Activated B cell treated with CpG ODN at 0.5 μM for 24 hours (primary cell): Measurements from ENCODE around the gene FMO2. TPM values are rescaled to one million over a fixed set of nuclear protein-coding genes. Genes with fewer than 3 reads are reported as not detected.

Experiments used
- ATAC-seq: fragments of 200-7000 bp; cut with Tn5 transposase; one replicate; pipeline ENCODE4 v1.10.0; 2021; ENCODE audit warnings: low read depth, mild to moderate bottlenecking, moderate library complexity
- CTCF ChIA-PET: fragments of 350-600 bp; sonication (Branson Sonifier 250); formaldehyde crosslinking; loops from one replicate; lab custom pipeline; 2021; ENCODE audit warnings: antibody characterized with exemption; lab: Charles Lee
- POLR2A ChIA-PET: fragments of 350-600 bp; sonication (Branson Sonifier 250); formaldehyde crosslinking; loops from one replicate; lab custom pipeline; 2021; ENCODE audit warnings: antibody characterized with exemption; lab: Charles Lee
- DNase-seq: peaks from one replicate; pipeline ENCODE4 v3.0.0; 2022
- H3K27ac Mint-ChIP-seq: one replicate; pipeline ENCODE4 v1.8.0; 2020; ENCODE audit warnings: mixed read lengths
- H3K27me3 Mint-ChIP-seq: one replicate; pipeline ENCODE4 v1.8.0; 2021; ENCODE audit warnings: mixed read lengths
- H3K36me3 Mint-ChIP-seq: one replicate; pipeline ENCODE4 v1.8.0; 2021; ENCODE audit warnings: low read depth, mixed read lengths
- H3K4me1 Mint-ChIP-seq: one replicate; pipeline ENCODE4 v1.8.0; 2021; ENCODE audit warnings: mixed read lengths
- H3K4me3 Mint-ChIP-seq: one replicate; pipeline ENCODE4 v1.8.0; 2020; ENCODE audit warnings: mild to moderate bottlenecking, mixed read lengths
- H3K9me3 Mint-ChIP-seq: one replicate; pipeline ENCODE4 v1.8.0; 2020; ENCODE audit warnings: mixed read lengths
- CTCF ChIP-seq: fragments of 200-600 bp; IDR thresholded peaks from one replicate; pipeline ENCODE4 v1.8.0; 2022; ENCODE audit warnings: antibody characterized with exemption, mild to moderate bottlenecking
- intact Hi-C: fragments of 100-400 bp; cut with micrococcal nuclease; formaldehyde crosslinking; loops from one replicate; pipeline ENCODE4 v1.15.1; 2024
- total RNA-seq: library from RNA; stranded (reverse); gene quantifications from 2 replicates; pipeline ENCODE4 v1.2.3, GENCODE V29; 2022

Gene FMO2
- total RNA-seq, 1 donor from 2014 or later = not detected

- POLR2A ChIA-PET = no interaction called here
- Mint-ChIP-seq H3K27ac (no peak overlapping the region), H3K4me1 (no peaks in the 10 kb centered on the region), H3K27me3 (no peaks in the 10 kb centered on the region), H3K36me3 (no peaks in the 10 kb centered on the region), H3K4me3 (no peak overlapping the region), H3K9me3 (no peaks in the 10 kb centered on the region)
- no peak for ATAC-seq
- DNase-seq = no peak
- CTCF ChIA-PET = no interaction called here
- intact Hi-C loops = no loop called here
- TF ChIP-seq CTCF = no peak
Measured at GRCh38 chr1:171152549-171152948, 32.6 kb upstream of the FMO2 start.

DNA sequence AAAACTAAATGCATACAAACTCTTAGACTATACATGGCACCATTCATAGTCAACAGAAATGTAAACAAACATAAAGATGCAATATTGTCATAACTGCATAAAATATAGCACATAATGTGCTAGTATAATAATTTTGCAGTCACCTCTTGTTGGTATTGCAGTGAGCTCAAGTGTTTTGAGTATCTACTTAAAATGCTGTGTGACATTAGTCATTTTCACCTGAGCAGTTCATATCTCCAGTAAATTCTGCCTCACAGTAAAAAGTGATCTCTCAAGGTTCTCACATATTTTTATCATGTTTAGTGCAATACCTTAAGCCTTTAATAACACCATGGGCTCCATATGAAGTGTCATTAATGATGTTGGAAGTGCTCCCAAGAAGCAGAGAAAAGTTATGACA lies 29.6 kb upstream of the FMO2 start:
- no peak overlapping the region for H3K27ac Mint-ChIP-seq
- CTCF ChIA-PET = interaction anchor here (0.7 kb wide), 1 partner anchor 444 kb away, joined by 4 read pairs; no protein-coding TSS in a partner anchor
- H3K4me1 Mint-ChIP-seq = no peaks in the 10 kb centered on the region
- intact Hi-C loops = no loop called here
- no peak overlapping the region for H3K4me3 Mint-ChIP-seq
- no peaks in the 10 kb centered on the region for H3K36me3 Mint-ChIP-seq
- POLR2A ChIA-PET = no interaction called here
- H3K27me3 Mint-ChIP-seq = no peaks in the 10 kb centered on the region
- H3K9me3 Mint-ChIP-seq = no peaks in the 10 kb centered on the region
- no peak for DNase-seq
- ATAC-seq = no peak
- TF ChIP-seq CTCF = no peak

DNA sequence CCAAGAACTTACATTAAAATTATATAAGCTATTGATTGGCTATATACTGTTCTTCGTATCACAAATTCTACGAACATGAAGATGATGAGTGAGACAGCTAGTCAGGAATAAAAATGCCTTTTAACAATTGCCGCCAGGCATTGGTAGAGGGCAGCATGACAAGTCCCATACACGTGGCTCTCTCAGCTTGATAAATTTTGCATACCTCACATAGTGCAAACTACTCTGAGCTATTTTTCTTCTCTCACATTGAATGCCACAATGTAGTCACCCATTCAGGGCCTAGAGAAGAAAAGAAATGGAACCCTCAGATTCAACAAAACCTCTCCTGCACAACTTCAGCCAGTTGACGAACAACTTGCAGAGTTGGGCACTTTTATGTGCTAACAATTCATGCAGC lies 27.0 kb upstream of the FMO2 start:
- CTCF ChIA-PET = no interaction called here
- no peak for TF ChIP-seq CTCF
- intact Hi-C loops = no loop called here
- POLR2A ChIA-PET = no interaction called here
- Mint-ChIP-seq H3K27me3 (peaks cover 2% of the 10 kb centered on the region), H3K36me3 (no peaks in the 10 kb centered on the region), H3K9me3 (no peaks in the 10 kb centered on the region), H3K27ac (no peak overlapping the region), H3K4me3 (no peak overlapping the region), H3K4me1 (no peaks in the 10 kb centered on the region)
- ATAC-seq (no peak), DNase-seq (no peak)

DNA sequence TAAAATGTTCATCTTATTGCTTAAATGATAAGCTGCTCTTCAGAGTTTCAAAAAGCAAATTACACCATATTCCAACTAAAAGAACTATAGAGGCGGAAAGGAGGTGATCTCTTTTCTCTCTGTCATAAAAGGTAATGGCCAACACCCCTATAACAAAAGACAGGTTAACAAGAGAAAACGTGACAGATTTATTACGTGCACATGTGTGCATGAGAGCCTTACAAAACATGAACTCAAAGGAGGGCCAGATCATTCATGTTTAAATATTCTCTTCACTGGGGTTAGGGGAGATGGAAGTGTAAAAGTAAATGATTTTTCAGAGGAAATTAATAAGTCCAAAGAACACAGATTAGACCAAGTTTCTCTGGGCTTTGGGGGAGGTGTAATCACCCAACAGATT lies 26.5 kb upstream of the FMO2 start:
- Mint-ChIP-seq H3K36me3 (no peaks in the 10 kb centered on the region), H3K27me3 (peaks cover 2% of the 10 kb centered on the region), H3K27ac (no peak overlapping the region), H3K4me1 (no peaks in the 10 kb centered on the region), H3K9me3 (no peaks in the 10 kb centered on the region), H3K4me3 (no peak overlapping the region)
- TF ChIP-seq CTCF = no peak
- intact Hi-C loops = no loop called here
- ChIA-PET CTCF (no interaction called here), POLR2A (no interaction called here)
- DNase-seq = no peak
- ATAC-seq = no peak

- ChIA-PET POLR2A (no interaction called here), CTCF (no interaction called here)
- Mint-ChIP-seq H3K4me3 (no peak overlapping the region), H3K9me3 (no peaks in the 10 kb centered on the region), H3K27ac (no peak overlapping the region), H3K27me3 (peaks cover 2% of the 10 kb centered on the region), H3K36me3 (no peaks in the 10 kb centered on the region), H3K4me1 (no peaks in the 10 kb centered on the region)
- intact Hi-C loops = no loop called here
- no peak for DNase-seq
- no peak for ATAC-seq
- no peak for TF ChIP-seq CTCF
Measured at GRCh38 chr1:171159148-171159547, 26.0 kb upstream of the FMO2 start.
